ENCODE data around the gene PARP6. TPM values are rescaled to one million over a fixed set of nuclear protein-coding genes. Genes with fewer than 3 reads are reported as not detected.

PARP6 gene
- total and polyA plus RNA-seq, 3 experiments from 2014 or later, result 30.0 to 63.9 (median 59.4) TPM

DNA sequence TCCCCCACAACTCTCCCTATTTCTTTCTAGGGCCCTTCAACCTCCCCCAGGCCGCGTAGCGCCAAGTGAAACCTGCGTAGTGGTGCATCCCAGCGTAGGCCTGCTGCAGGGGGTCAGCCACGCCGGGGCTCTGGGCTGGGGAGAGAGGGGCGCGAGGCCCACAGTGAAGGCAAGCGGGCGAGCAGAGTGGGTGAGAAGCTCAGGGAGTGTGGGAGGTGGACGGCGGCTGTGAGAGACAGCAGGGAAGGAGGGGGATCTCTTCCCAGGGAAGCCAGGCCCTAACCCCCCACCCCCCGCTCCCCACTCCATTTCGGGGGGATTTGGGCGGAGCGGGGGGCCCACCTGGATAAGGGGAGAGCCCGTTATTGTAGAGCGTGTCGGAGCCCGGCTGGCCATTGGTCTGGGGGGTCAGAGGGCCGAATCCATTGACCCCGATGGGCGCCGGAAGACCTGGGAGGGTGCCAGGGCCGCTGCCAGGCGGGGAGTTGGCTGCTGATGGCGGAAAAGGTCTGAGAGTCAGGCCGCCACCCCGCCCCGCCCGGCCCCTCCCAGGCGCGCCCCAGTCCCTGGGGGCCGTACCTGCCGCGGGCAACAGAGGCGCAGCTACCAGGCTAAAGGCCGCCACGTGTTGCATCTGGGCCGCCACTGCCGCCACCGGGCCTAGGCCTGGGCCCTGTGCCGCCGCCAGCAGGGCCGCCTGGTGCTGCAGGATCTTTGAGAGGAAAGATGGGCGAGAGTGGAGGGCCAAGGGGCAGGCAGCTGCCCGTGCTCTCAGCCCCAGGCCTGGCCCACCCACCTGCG is 16.6 kb upstream of the PARP6 start:
- peaks cover 0 to 3% (median 0%) of the 10 kb centered on the region in 3 donors for H3K36me3 Mint-ChIP-seq
- no peak for DNase-seq
- H3K27me3 Mint-ChIP-seq, result no peaks in the 10 kb centered on the region
- POLR2A ChIA-PET, result no interaction called here
- no peak overlapping the region for H3K27ac ChIP-seq (ENCODE audit: low read depth, low read length)
- H3K9me3 Mint-ChIP-seq, result no peaks in the 10 kb centered on the region
- H3K36me3 ChIP-seq (ENCODE audit: insufficient read depth, low read length), result no peaks in the 10 kb centered on the region
- peak overlapping the region in 1 of 8 donors; percentile 74 for H3K27ac Mint-ChIP-seq
- CTCF ChIA-PET, result interaction anchor here (1.5 to 2.2 kb wide), 2 partner anchors 16 to 89 kb away, joined by 5 to 9 read pairs; no protein-coding TSS in a partner anchor
- H3K4me1 ChIP-seq (ENCODE audit: insufficient read depth, low read length), result no peaks in the 10 kb centered on the region
- no peaks in the 10 kb centered on the region for H3K4me1 Mint-ChIP-seq
- no peak overlapping the region for H3K4me3 ChIP-seq (ENCODE audit: low read length)
- H3K27me3 ChIP-seq (ENCODE audit: insufficient read depth, low read length, poor library complexity, severe bottlenecking), result no peaks in the 10 kb centered on the region
- no peaks in the 10 kb centered on the region for H3K9me3 ChIP-seq (ENCODE audit: low read length)
- no peak overlapping the region for H3K4me3 Mint-ChIP-seq

DNA sequence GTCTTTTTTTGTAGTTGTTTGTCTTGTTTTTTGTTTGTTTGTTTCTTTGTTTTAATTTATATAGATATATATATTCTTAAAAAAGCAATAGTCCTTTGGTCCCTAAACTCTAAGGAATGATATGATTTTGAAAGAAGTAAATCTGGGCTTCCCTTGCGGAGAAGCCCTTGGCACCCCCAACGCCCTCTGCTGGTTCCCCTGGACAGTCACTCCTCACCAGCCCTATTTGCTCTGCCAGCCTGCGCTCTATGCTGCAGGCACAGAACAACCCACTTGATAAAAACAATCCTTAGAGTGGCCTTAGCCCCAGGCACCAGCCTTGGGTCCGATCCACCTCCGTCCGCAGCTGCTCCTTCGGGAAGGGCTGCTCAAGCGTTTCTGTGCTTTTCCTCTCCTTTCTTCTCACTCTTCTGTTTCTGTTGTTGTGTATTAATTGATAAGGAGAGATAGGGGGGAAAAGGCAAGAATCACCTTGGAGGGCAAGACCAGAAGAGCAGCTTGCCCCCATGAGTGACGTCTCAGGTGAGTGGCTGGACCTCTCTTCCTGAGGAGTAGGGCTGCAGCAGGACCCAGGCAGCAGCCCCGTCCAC is 13.7 kb upstream of the PARP6 start:
- H3K4me3 Mint-ChIP-seq, result no peak overlapping the region
- Histone ChIP-seq H3K4me1 (ENCODE audit: insufficient read depth, low read length) (no peaks in the 10 kb centered on the region), H3K27ac (ENCODE audit: low read depth, low read length) (no peak overlapping the region), H3K27me3 (ENCODE audit: insufficient read depth, low read length, poor library complexity, severe bottlenecking) (no peaks in the 10 kb centered on the region), H3K4me3 (ENCODE audit: low read length) (no peak overlapping the region), H3K36me3 (ENCODE audit: insufficient read depth, low read length) (no peaks in the 10 kb centered on the region), H3K9me3 (ENCODE audit: low read length) (no peaks in the 10 kb centered on the region)
- CTCF ChIA-PET, result interaction anchor here (0.9 to 3.8 kb wide), 6 partner anchors 9 to 86 kb away, joined by 3 to 28 read pairs (median 4); no protein-coding TSS in a partner anchor
- peak; percentile 15 to 57 (median 29) for DNase-seq
- peak overlapping the region in 1 of 8 donors; percentile 41 for H3K27ac Mint-ChIP-seq
- peaks cover 0 to 6% (median 0%) of the 10 kb centered on the region in 3 donors for H3K36me3 Mint-ChIP-seq
- H3K4me1 Mint-ChIP-seq, result no peaks in the 10 kb centered on the region
- no peaks in the 10 kb centered on the region for H3K9me3 Mint-ChIP-seq
- H3K27me3 Mint-ChIP-seq, result no peaks in the 10 kb centered on the region
- POLR2A ChIA-PET, result no interaction called here

DNA sequence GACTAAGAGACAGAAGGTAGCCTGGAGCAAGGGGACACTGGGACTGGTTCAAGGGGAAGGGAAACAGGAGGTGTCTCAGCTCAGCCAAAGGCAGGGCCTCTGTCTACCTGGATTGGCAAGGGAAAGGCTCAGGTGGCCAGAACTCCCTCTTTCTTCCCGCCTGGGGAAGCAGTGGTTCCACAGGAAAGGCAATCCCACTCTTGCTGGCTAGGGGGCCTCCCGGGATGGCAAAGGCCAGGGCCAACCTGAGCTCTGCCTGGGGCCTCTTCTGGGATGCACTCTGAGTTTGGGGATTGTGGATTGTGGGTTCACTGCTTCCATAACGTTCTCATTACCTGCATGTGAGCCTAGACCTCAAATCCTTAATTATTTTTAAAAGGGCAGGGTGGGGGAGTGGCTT is 13.0 kb upstream of the PARP6 start:
- Mint-ChIP-seq H3K9me3 (no peaks in the 10 kb centered on the region), H3K4me1 (no peaks in the 10 kb centered on the region)

DNA sequence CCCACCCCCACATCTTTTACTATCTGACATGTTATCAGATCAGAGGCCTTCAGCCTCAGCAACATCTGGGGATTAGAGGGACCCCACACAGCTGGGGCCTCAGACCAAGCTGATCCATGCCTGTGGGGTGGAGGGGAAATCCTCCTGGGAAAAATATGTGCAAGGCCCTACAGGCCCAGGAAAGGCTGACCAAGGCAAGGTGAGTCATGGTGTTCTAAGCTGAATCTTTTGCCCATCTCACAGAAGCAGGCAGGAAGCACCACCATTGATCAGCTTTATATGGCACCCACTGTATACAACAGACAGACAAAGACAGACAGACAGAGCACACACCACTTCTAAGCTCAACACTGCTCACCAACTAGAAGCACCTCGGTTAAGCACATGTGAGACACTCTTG is 12.4 kb upstream of the PARP6 start:
- peaks cover 0 to 6% (median 0%) of the 10 kb centered on the region in 3 donors for H3K36me3 Mint-ChIP-seq

More for the DNA sequence above, 13.0 kb upstream of the PARP6 start:
- H3K36me3 ChIP-seq (ENCODE audit: insufficient read depth, low read length), result no peaks in the 10 kb centered on the region
- H3K27me3 ChIP-seq (ENCODE audit: insufficient read depth, low read length, poor library complexity, severe bottlenecking), result no peaks in the 10 kb centered on the region
- H3K4me3 ChIP-seq (ENCODE audit: low read length), result no peak overlapping the region
- ChIA-PET POLR2A (no interaction called here), CTCF (interaction anchor here (1.1 to 3.8 kb wide), 4 partner anchors 12 to 85 kb away, joined by 3 to 28 read pairs (median 10); no protein-coding TSS in a partner anchor)
- no peak overlapping the region for H3K27ac ChIP-seq (ENCODE audit: low read depth, low read length)
- Mint-ChIP-seq H3K27me3 (no peaks in the 10 kb centered on the region), H3K4me3 (no peak overlapping the region), H3K36me3 (peaks cover 0 to 6% (median 0%) of the 10 kb centered on the region in 3 donors), H3K27ac (peak overlapping the region in 1 of 8 donors; percentile 38)
- DNase-seq, result no peak
- no peaks in the 10 kb centered on the region for H3K4me1 ChIP-seq (ENCODE audit: insufficient read depth, low read length)
- no peaks in the 10 kb centered on the region for H3K9me3 ChIP-seq (ENCODE audit: low read length)

DNA sequence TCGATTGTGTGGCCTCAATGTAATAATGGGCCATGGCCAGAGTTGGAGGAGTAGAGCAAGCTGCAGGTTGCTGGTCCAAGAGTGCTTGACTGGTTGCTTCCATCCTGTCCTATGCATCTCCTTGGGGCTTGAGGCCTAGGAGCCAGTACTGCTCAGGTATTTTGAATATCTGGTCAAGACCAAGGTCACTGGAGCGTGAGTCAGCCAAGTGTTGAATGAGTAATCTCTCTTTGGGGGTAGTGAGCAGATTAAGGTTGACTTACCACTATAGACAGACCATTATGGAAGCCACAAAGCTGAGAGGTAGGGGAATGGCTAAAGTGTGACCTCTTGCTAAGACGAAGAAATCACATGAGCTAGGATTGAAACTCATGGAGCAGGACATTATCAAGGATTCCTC is 9.4 kb upstream of the PARP6 start:
- POLR2A ChIA-PET, result no interaction called here
- DNase-seq, result no peak
- H3K36me3 Mint-ChIP-seq, result peaks cover 0 to 6% (median 0%) of the 10 kb centered on the region in 3 donors
- no peaks in the 10 kb centered on the region for H3K9me3 Mint-ChIP-seq
- H3K27me3 Mint-ChIP-seq, result no peaks in the 10 kb centered on the region
- no peaks in the 10 kb centered on the region for H3K9me3 ChIP-seq (ENCODE audit: low read length)
- H3K27me3 ChIP-seq (ENCODE audit: insufficient read depth, low read length, poor library complexity, severe bottlenecking), result no peaks in the 10 kb centered on the region
- no peaks in the 10 kb centered on the region for H3K4me1 Mint-ChIP-seq
- H3K4me1 ChIP-seq (ENCODE audit: insufficient read depth, low read length), result no peaks in the 10 kb centered on the region
- no peak overlapping the region for H3K27ac Mint-ChIP-seq
- no peak overlapping the region for H3K4me3 ChIP-seq (ENCODE audit: low read length)
- H3K4me3 Mint-ChIP-seq, result no peak overlapping the region
- H3K27ac ChIP-seq (ENCODE audit: low read depth, low read length), result no peak overlapping the region
- CTCF ChIA-PET, result interaction anchor here (1.2 kb wide), 1 partner anchor 9 kb away, joined by 4 read pairs; no protein-coding TSS in a partner anchor
- no peaks in the 10 kb centered on the region for H3K36me3 ChIP-seq (ENCODE audit: insufficient read depth, low read length)

More for the DNA sequence above, 12.4 kb upstream of the PARP6 start:
- Histone ChIP-seq H3K4me1 (ENCODE audit: insufficient read depth, low read length) (no peaks in the 10 kb centered on the region), H3K4me3 (ENCODE audit: low read length) (no peak overlapping the region), H3K36me3 (ENCODE audit: insufficient read depth, low read length) (no peaks in the 10 kb centered on the region), H3K27ac (ENCODE audit: low read depth, low read length) (no peak overlapping the region), H3K9me3 (ENCODE audit: low read length) (no peaks in the 10 kb centered on the region), H3K27me3 (ENCODE audit: insufficient read depth, low read length, poor library complexity, severe bottlenecking) (no peaks in the 10 kb centered on the region)
- no peak overlapping the region for H3K4me3 Mint-ChIP-seq
- DNase-seq, result no peak
- H3K27me3 Mint-ChIP-seq, result no peaks in the 10 kb centered on the region
- peak overlapping the region in 1 of 8 donors; percentile 38 for H3K27ac Mint-ChIP-seq
- ChIA-PET CTCF (interaction anchor here (1.5 to 3.8 kb wide), 3 partner anchors 33 to 84 kb away, joined by 4 to 28 read pairs (median 16); no protein-coding TSS in a partner anchor), POLR2A (no interaction called here)
- H3K9me3 Mint-ChIP-seq, result no peaks in the 10 kb centered on the region
- H3K4me1 Mint-ChIP-seq, result no peaks in the 10 kb centered on the region

DNA sequence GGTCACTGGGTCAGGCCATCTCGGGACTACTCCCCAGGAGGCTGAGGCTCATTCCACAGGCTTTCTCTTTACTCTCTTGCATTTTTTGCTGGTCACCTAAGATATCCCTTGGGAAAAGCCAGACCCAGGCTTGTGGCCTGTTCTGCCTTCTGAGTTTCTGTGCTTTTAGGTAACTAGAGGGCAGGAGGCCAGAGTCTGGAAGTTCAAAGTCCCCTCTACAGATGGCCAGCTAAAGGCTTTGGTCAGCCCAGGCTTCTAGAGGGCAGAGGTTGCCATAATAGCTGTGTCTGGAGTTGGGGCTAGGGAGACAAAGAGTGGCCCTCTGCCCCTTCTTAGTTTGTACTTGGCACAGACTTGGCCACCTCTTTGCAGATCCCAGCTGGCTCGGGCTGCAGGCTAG is 8.4 kb upstream of the PARP6 start:
- ChIA-PET POLR2A (no interaction called here), CTCF (interaction anchor here (0.9 to 1.5 kb wide), 3 partner anchors 24 to 80 kb away, joined by 3 to 4 read pairs (median 3); no protein-coding TSS in a partner anchor)
- H3K27me3 Mint-ChIP-seq, result no peaks in the 10 kb centered on the region
- no peak overlapping the region for H3K4me3 Mint-ChIP-seq
- no peaks in the 10 kb centered on the region for H3K36me3 ChIP-seq (ENCODE audit: insufficient read depth, low read length)
- no peaks in the 10 kb centered on the region for H3K9me3 ChIP-seq (ENCODE audit: low read length)
- no peaks in the 10 kb centered on the region for H3K4me1 Mint-ChIP-seq
- DNase-seq, result no peak
- no peak overlapping the region for H3K4me3 ChIP-seq (ENCODE audit: low read length)
- H3K27ac ChIP-seq (ENCODE audit: low read depth, low read length), result no peak overlapping the region
- no peaks in the 10 kb centered on the region for H3K4me1 ChIP-seq (ENCODE audit: insufficient read depth, low read length)
- no peak overlapping the region for H3K27ac Mint-ChIP-seq
- H3K9me3 Mint-ChIP-seq, result no peaks in the 10 kb centered on the region
- peaks cover 0 to 6% (median 0%) of the 10 kb centered on the region in 3 donors for H3K36me3 Mint-ChIP-seq
- H3K27me3 ChIP-seq (ENCODE audit: insufficient read depth, low read length, poor library complexity, severe bottlenecking), result no peaks in the 10 kb centered on the region

DNA sequence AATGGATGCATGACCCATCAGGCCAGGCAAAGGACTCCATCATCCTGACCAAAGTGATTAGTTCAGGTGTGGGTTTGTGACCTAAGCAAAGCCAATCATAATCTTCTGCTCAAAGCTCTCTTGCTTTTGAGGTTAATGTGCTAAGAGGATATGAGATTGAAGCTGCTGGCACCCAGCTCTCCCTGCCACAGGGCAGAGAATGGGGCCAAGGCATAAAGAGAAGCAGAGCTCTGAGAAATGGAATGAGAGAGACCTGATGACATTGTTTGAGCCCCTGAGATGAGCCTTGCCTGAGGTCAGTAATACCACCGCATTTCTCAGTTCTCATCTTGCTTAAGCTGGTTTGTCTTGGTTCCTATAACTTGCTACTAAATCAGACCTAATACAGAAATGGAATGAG is 6.4 kb upstream of the PARP6 start:
- no peak overlapping the region for H3K27ac ChIP-seq (ENCODE audit: low read depth, low read length)
- H3K9me3 Mint-ChIP-seq, result no peaks in the 10 kb centered on the region
- ChIA-PET CTCF (interaction anchor here (0.8 kb wide), 1 partner anchor 79 kb away, joined by 3 read pairs; no protein-coding TSS in a partner anchor), POLR2A (no interaction called here)
- H3K36me3 ChIP-seq (ENCODE audit: insufficient read depth, low read length), result no peaks in the 10 kb centered on the region
- DNase-seq, result no peak
- H3K9me3 ChIP-seq (ENCODE audit: low read length), result no peaks in the 10 kb centered on the region
- H3K4me1 ChIP-seq (ENCODE audit: insufficient read depth, low read length), result peaks cover 7% of the 10 kb centered on the region
- H3K27me3 Mint-ChIP-seq, result no peaks in the 10 kb centered on the region
- H3K36me3 Mint-ChIP-seq, result peaks cover 0 to 3% (median 0%) of the 10 kb centered on the region in 3 donors
- peaks cover 5 to 8% (median 7%) of the 10 kb centered on the region in 3 donors for H3K4me1 Mint-ChIP-seq
- no peak overlapping the region for H3K4me3 Mint-ChIP-seq
- H3K27ac Mint-ChIP-seq, result peak overlapping the region in 1 of 8 donors; percentile 40
- H3K27me3 ChIP-seq (ENCODE audit: insufficient read depth, low read length, poor library complexity, severe bottlenecking), result no peaks in the 10 kb centered on the region
- no peak overlapping the region for H3K4me3 ChIP-seq (ENCODE audit: low read length)

DNA sequence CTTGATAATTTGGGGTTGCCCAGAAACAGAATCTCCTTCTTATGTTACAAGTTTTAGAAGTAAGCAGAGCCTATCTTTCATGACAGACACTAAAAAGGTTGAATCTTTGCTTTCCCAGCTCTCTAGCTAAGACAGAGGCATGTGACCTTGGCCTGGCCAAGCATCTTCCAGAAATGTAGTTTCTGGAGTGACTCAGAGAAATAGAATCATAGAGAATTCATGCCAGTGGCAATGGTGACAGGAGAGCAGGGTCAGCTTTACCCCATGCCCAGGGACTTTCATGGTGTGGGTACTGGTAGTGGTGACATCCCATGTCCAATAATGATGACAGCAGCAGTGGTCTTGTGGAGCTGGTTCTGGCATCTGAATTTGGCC is 4.0 kb upstream of the PARP6 start:
- Histone ChIP-seq H3K36me3 (ENCODE audit: insufficient read depth, low read length) (no peaks in the 10 kb centered on the region), H3K27me3 (ENCODE audit: insufficient read depth, low read length, poor library complexity, severe bottlenecking) (no peaks in the 10 kb centered on the region), H3K27ac (ENCODE audit: low read depth, low read length) (no peak overlapping the region), H3K4me3 (ENCODE audit: low read length) (no peak overlapping the region), H3K9me3 (ENCODE audit: low read length) (no peaks in the 10 kb centered on the region), H3K4me1 (ENCODE audit: insufficient read depth, low read length) (peaks cover 24% of the 10 kb centered on the region)
- Mint-ChIP-seq H3K4me3 (no peak overlapping the region), H3K27ac (peak overlapping the region in 2 of 8 donors; percentile 24 to 28), H3K4me1 (peaks cover 21 to 27% (median 27%) of the 10 kb centered on the region in 3 donors), H3K9me3 (no peaks in the 10 kb centered on the region), H3K27me3 (no peaks in the 10 kb centered on the region), H3K36me3 (peaks cover 0 to 2% (median 0%) of the 10 kb centered on the region in 3 donors)
- POLR2A ChIA-PET, result no interaction called here
- no peak for DNase-seq
- CTCF ChIA-PET, result interaction anchor here (0.9 to 1.6 kb wide), 2 partner anchors 10 to 77 kb away, joined by 3 to 5 read pairs; no protein-coding TSS in a partner anchor
